SK-N-SH treated with all-trans-retinoic acid at 6 μM for 48 hours (cell line): ENCODE results near the gene PRRC1.

ENCODE experiments used
- ARNTL ChIP-seq: fragments of 450-650 bp; formaldehyde crosslinking; IDR thresholded peaks from 2 replicates; pipeline ENCODE4 v1.5.0; 2020; ENCODE audit warnings: low read depth, mild to moderate bottlenecking, moderate library complexity, borderline replicate concordance
- CSDC2 ChIP-seq: fragments of 250-450 bp; sonication (Bioruptor Pico); IDR thresholded peaks from 2 replicates; pipeline ENCODE4 v1.5.0; 2020; ENCODE audit warnings: mild to moderate bottlenecking, moderate library complexity
- ISL1 ChIP-seq: fragments of 250-450 bp; sonication (Bioruptor Pico); IDR thresholded peaks from 2 replicates; pipeline ENCODE4 v2.1.2; 2022; ENCODE audit warnings: mild to moderate bottlenecking, moderate library complexity
- PPARA ChIP-seq: fragments of 250-450 bp; sonication (Bioruptor Pico); IDR thresholded peaks from 2 replicates; pipeline ENCODE4 v1.5.0; 2020; ENCODE audit warnings: mild to moderate bottlenecking, borderline replicate concordance
- TCF4 ChIP-seq: fragments of 250-450 bp; sonication (Bioruptor Pico); IDR thresholded peaks from 2 replicates; pipeline ENCODE4 v1.8.0; 2021; ENCODE audit warnings: mild to moderate bottlenecking, moderate library complexity, borderline replicate concordance
- ZC3H10 ChIP-seq: fragments of 250-450 bp; sonication (Bioruptor Pico); IDR thresholded peaks from 2 replicates; pipeline ENCODE4 v1.5.1; 2021; ENCODE audit warnings: mild to moderate bottlenecking, moderate library complexity
- ZFP30 ChIP-seq: fragments of 450-650 bp; formaldehyde crosslinking; IDR thresholded peaks from 2 replicates; pipeline ENCODE4 v1.5.0; 2022; ENCODE audit warnings: mild to moderate bottlenecking, moderate library complexity
- ZNF70 ChIP-seq: fragments of 450-650 bp; formaldehyde crosslinking; IDR thresholded peaks from 2 replicates; pipeline ENCODE4 v1.5.0; 2020; ENCODE audit warnings: mild to moderate bottlenecking, moderate library complexity
- TF ChIP-seq, protein P1 (sequence below): fragments of 250-450 bp; sonication (Bioruptor Pico); IDR thresholded peaks from 2 replicates; pipeline ENCODE4 v1.8.0; 2020; ENCODE audit warnings: mild to moderate bottlenecking, moderate library complexity, borderline replicate concordance
- TF ChIP-seq, protein P2 (sequence below): fragments of 250-450 bp; sonication (Bioruptor Pico); IDR thresholded peaks from 2 replicates; pipeline ENCODE4 v1.5.1; 2021; ENCODE audit warnings: mild to moderate bottlenecking, moderate library complexity
- TF ChIP-seq, protein P3 (sequence below): fragments of 250-450 bp; sonication (Bioruptor Pico); IDR thresholded peaks from 2 replicates; pipeline ENCODE4 v1.5.1; 2020; ENCODE audit warnings: low read depth, mild to moderate bottlenecking, moderate library complexity

DNA sequence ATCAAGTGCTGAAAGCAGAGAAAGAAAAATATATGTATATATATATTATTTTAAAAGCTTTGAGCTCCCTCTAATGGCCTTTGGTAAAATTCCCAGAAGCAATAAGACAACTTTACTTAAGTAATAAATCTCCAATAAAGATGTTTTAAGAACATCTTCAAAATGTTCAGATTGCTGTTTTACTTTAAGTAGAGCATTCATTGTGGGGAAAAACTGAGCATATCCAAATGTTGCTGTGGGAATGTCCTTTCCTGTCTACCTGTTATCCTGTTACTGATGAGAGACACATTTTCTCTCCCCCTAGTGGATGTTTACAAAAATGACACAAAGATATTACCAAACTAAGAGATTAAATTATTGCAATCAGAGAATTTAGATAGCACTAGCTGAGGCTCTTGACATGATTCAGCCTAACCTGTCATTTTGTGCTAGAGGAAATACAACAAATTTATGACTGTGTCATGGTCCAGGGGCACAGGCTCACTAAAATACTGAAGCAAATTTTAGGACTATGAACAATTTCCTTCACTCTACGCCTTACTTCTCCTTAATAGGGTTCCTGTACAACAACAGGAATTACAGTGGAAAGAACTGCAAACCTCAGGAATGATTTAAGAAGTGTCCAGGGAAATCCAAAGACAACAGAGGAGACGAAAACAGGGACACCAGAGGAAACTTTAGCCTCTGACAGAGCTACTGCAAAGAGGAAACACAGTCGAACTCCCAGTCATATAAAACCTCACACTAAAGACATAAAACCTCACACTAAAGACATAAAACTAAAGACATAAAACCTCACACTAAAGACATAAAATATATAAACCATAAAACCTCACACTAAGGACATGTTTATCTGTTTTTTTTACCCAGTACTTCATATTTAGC, 24.3 kb upstream of the PRRC1 start:
- no peak for TF ChIP-seq ZC3H10 (CRISPR knock-in tag)
- no peak for TF ChIP-seq ZNF70 (CRISPR knock-in tag)
- no peak for TF ChIP-seq PPARA (CRISPR knock-in tag)
- TF ChIP-seq CSDC2 (CRISPR knock-in tag) = no peak
- TF ChIP-seq TCF4 (CRISPR knock-in tag) = no peak
- TF ChIP-seq, protein P1, sequence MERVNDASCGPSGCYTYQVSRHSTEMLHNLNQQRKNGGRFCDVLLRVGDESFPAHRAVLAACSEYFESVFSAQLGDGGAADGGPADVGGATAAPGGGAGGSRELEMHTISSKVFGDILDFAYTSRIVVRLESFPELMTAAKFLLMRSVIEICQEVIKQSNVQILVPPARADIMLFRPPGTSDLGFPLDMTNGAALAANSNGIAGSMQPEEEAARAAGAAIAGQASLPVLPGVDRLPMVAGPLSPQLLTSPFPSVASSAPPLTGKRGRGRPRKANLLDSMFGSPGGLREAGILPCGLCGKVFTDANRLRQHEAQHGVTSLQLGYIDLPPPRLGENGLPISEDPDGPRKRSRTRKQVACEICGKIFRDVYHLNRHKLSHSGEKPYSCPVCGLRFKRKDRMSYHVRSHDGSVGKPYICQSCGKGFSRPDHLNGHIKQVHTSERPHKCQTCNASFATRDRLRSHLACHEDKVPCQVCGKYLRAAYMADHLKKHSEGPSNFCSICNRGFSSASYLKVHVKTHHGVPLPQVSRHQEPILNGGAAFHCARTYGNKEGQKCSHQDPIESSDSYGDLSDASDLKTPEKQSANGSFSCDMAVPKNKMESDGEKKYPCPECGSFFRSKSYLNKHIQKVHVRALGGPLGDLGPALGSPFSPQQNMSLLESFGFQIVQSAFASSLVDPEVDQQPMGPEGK (CRISPR knock-in tag) = no peak
- no peak for TF ChIP-seq ZFP30 (CRISPR knock-in tag)
- no peak for TF ChIP-seq ISL1 (CRISPR knock-in tag)
- no peak for TF ChIP-seq ARNTL (CRISPR knock-in tag)
- TF ChIP-seq, protein P2, sequence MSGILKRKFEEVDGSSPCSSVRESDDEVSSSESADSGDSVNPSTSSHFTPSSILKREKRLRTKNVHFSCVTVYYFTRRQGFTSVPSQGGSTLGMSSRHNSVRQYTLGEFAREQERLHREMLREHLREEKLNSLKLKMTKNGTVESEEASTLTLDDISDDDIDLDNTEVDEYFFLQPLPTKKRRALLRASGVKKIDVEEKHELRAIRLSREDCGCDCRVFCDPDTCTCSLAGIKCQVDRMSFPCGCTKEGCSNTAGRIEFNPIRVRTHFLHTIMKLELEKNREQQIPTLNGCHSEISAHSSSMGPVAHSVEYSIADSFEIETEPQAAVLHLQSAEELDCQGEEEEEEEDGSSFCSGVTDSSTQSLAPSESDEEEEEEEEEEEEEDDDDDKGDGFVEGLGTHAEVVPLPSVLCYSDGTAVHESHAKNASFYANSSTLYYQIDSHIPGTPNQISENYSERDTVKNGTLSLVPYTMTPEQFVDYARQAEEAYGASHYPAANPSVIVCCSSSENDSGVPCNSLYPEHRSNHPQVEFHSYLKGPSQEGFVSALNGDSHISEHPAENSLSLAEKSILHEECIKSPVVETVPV (CRISPR knock-in tag) = no peak
- TF ChIP-seq, protein P3, sequence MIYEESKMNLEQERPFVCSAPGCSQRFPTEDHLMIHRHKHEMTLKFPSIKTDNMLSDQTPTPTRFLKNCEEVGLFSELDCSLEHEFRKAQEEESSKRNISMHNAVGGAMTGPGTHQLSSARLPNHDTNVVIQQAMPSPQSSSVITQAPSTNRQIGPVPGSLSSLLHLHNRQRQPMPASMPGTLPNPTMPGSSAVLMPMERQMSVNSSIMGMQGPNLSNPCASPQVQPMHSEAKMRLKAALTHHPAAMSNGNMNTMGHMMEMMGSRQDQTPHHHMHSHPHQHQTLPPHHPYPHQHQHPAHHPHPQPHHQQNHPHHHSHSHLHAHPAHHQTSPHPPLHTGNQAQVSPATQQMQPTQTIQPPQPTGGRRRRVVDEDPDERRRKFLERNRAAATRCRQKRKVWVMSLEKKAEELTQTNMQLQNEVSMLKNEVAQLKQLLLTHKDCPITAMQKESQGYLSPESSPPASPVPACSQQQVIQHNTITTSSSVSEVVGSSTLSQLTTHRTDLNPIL = no peak
